GM13976 (cell line): ENCODE results near the gene ARHGEF37.
"Not testable (repeated sequence)": the region's sequence is repeated elsewhere in the genome, so short reads cannot be mapped to it uniquely, and the experiment has no call there.

Experiments
- DNase-seq: peaks from one replicate; pipeline ENCODE4 v3.0.0; 2012; ENCODE audit warnings: low spot score
- in situ Hi-C: fragments of 300-500 bp; cut with MboI; formaldehyde crosslinking; loops from one replicate; pipeline ENCODE4 v1.12.0; 2022; ENCODE audit warnings: low sequenced_read_pairs, mixed read lengths, inconsistent platforms; ENCODE audit not compliant: unreplicated experiment
- TF ChIP-seq, protein P1 (sequence below): IDR thresholded peaks from 2 replicates; pipeline ENCODE4 v1.5.1; 2012; ENCODE audit warnings: borderline replicate concordance, mild to moderate bottlenecking; ENCODE audit not compliant: insufficient read depth; ENCODE audit errors: extremely low read depth, missing control alignments, control extremely low read depth

The ARHGEF37 gene

GRCh38 chr5:149646564-149646963, 65.3 kb downstream of the ARHGEF37 start:
- in situ Hi-C loops = no loop called here
- no peak for DNase-seq
- TF ChIP-seq, protein P1, sequence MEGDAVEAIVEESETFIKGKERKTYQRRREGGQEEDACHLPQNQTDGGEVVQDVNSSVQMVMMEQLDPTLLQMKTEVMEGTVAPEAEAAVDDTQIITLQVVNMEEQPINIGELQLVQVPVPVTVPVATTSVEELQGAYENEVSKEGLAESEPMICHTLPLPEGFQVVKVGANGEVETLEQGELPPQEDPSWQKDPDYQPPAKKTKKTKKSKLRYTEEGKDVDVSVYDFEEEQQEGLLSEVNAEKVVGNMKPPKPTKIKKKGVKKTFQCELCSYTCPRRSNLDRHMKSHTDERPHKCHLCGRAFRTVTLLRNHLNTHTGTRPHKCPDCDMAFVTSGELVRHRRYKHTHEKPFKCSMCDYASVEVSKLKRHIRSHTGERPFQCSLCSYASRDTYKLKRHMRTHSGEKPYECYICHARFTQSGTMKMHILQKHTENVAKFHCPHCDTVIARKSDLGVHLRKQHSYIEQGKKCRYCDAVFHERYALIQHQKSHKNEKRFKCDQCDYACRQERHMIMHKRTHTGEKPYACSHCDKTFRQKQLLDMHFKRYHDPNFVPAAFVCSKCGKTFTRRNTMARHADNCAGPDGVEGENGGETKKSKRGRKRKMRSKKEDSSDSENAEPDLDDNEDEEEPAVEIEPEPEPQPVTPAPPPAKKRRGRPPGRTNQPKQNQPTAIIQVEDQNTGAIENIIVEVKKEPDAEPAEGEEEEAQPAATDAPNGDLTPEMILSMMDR = no peak

DNA sequence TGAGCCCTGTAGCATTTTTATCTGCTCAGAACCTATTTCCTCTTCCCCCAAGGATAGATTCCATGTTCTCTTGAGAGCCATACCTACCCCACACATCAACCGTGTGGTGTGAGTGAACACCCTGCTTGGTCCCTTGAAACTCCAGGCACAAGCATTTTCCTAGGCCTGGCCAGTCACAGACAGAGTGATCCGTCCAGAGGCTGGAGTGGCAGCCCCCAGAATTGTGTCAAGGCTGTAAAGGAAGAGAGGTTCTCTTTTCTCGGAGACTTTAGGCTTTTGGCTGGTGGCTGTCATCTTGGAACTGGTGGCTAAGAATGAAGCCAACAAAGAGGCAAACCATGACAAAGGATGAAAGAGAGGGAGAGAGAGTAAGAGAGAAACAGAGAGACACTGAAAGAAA, 66.0 kb downstream of the ARHGEF37 start:
- in situ Hi-C loops = no loop called here
- DNase-seq = no peak
- TF ChIP-seq, protein P1 = no peak

- in situ Hi-C loops = not testable (repeated sequence)
Observed at GRCh38 chr5:149648464-149649393, 67.4 kb downstream of the ARHGEF37 start.

DNA sequence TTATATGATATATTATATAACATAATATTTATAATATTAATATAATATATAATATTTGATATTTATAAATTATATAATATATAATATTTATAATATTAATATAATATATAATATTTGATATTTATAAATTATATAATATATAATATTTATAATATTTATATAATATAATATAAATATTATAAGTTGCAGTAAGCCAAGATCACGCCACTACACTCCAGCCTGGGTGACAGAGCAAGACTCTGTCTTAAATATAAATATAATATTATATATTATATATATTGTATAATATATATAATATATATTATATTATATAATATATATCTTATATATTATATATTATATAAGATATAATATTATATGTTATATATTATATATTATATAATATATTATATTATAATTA, 68.4 kb downstream of the ARHGEF37 start:
- DNase-seq, in situ Hi-C loops: not testable (repeated sequence)

More at GRCh38 chr5:149648464-149649393, 67.4 kb downstream of the ARHGEF37 start:
- DNase-seq = not testable (repeated sequence)

GRCh38 chr5:149651686-149652085, 70.4 kb downstream of the ARHGEF37 start:
- TF ChIP-seq, protein P1 = no peak
- in situ Hi-C loops = no loop called here
- DNase-seq = no peak

GRCh38 chr5:149652697-149653096, 71.4 kb downstream of the ARHGEF37 start:
- TF ChIP-seq, protein P1 = no peak
- DNase-seq = no peak
- in situ Hi-C loops = no loop called here

- DNase-seq = no peak
- in situ Hi-C loops = no loop called here
- TF ChIP-seq, protein P1 = no peak
Observed at GRCh38 chr5:149654231-149654630, 72.9 kb downstream of the ARHGEF37 start.

GRCh38 chr5:149654883-149655505, 73.7 kb downstream of the ARHGEF37 start:
- no peak for DNase-seq
- TF ChIP-seq, protein P1 = no peak
- in situ Hi-C loops = no loop called here
